CD4-positive, alpha-beta T cell treated with Interleukin-21 for 1 hour (primary cell): ENCODE data around the gene POLD4.

Experiments
- DNase-seq: peaks from one replicate; pipeline ENCODE4 v3.0.0-alpha.2; 2020

The POLD4 gene

GRCh38 chr11:67313125-67313890 lies 40.0 kb downstream of the POLD4 start:
- no peak for DNase-seq

GRCh38 chr11:67312187-67313021 lies 40.9 kb downstream of the POLD4 start:
- peak; percentile 62 for DNase-seq

- DNase-seq: peak; percentile 26
Observed at GRCh38 chr11:67311556-67312082, 41.7 kb downstream of the POLD4 start.

- no peak for DNase-seq
Observed at GRCh38 chr11:67311051-67311555, 42.2 kb downstream of the POLD4 start.

GRCh38 chr11:67310246-67311050 lies 42.9 kb downstream of the POLD4 start:
- no peak for DNase-seq

GRCh38 chr11:67309661-67310061 lies 43.7 kb downstream of the POLD4 start:
- DNase-seq: no peak

GRCh38 chr11:67309166-67309565 lies 44.2 kb downstream of the POLD4 start:
- no peak for DNase-seq

- DNase-seq: no peak
Observed at GRCh38 chr11:67308031-67308866, 45.1 kb downstream of the POLD4 start.

GRCh38 chr11:67307545-67308001 lies 45.8 kb downstream of the POLD4 start:
- no peak for DNase-seq

GRCh38 chr11:67306769-67307544 lies 46.4 kb downstream of the POLD4 start:
- no peak for DNase-seq

- DNase-seq: no peak
Observed at GRCh38 chr11:67304511-67305113, 48.7 kb downstream of the POLD4 start.

GRCh38 chr11:67303835-67304411 lies 49.4 kb downstream of the POLD4 start:
- DNase-seq: no peak

GRCh38 chr11:67303132-67303834 lies 50.1 kb downstream of the POLD4 start, which contains the start of gene SSH3:
Gene SSH3 (plus strand): TSS chr11:67303530. CDS start chr11:67303626, 96 bp downstream.
- DNase-seq: peak; percentile 37

GRCh38 chr11:67302571-67303131 lies 50.7 kb downstream of the POLD4 start:
- DNase-seq: peak; percentile 26

- DNase-seq: no peak
Observed at GRCh38 chr11:67301951-67302516, 51.3 kb downstream of the POLD4 start.

- no peak for DNase-seq
Observed at GRCh38 chr11:67301313-67301921, 51.9 kb downstream of the POLD4 start.
